Measurements from ENCODE around the gene GNG7.
A peak's percentile ranks its signal among the peaks of the same experiment; 100 is the strongest.
"Not testable (repeated sequence)": the region's sequence is repeated elsewhere in the genome, so short reads cannot be mapped to it uniquely, and the experiment has no call there.

The GNG7 gene

GRCh38 chr19:2478278-2478755, 224.2 kb downstream of the GNG7 start:
- DNase-seq, result peak; percentile 31 to 38

- DNase-seq, result no peak
Measured at GRCh38 chr19:2477732-2478191, 224.7 kb downstream of the GNG7 start.

GRCh38 chr19:2477141-2477710, 225.3 kb downstream of the GNG7 start:
- DNase-seq, result peak; percentile 27 to 33

GRCh38 chr19:2476451-2477140, 225.9 kb downstream of the GNG7 start:
- DNase-seq, result peak; percentile 69 to 73

- peak; percentile 94 to 97 for DNase-seq
Measured at GRCh38 chr19:2475702-2476450, 226.6 kb downstream of the GNG7 start, which contains the start of gene GADD45B. GADD45B (plus strand) TSS chr19:2476127; CDS start chr19:2476359, 232 bp downstream.

GRCh38 chr19:2475018-2475701, 227.3 kb downstream of the GNG7 start:
- DNase-seq, result peak; percentile 62 to 65

- DNase-seq, result peak; percentile 94 to 95
Measured at GRCh38 chr19:2474232-2475017, 228.1 kb downstream of the GNG7 start.

GRCh38 chr19:2469915-2470200, 232.6 kb downstream of the GNG7 start:
- DNase-seq, result not testable (repeated sequence)

- DNase-seq, result no peak
Measured at GRCh38 chr19:2469102-2469914, 233.2 kb downstream of the GNG7 start.

- DNase-seq, result no peak
Measured at GRCh38 chr19:2468596-2468995, 233.9 kb downstream of the GNG7 start.

- DNase-seq, result no peak
Measured at GRCh38 chr19:2464389-2464788, 238.1 kb downstream of the GNG7 start.

- not testable (repeated sequence) for DNase-seq
Measured at GRCh38 chr19:2463694-2464093, 238.8 kb downstream of the GNG7 start.

GRCh38 chr19:2462635-2463421, 239.7 kb downstream of the GNG7 start:
- DNase-seq, result no peak

- DNase-seq, result peak; percentile 62 to 71
Measured at GRCh38 chr19:2461751-2462634, 240.5 kb downstream of the GNG7 start.
